AG09309 (cell line): ENCODE data around the gene NKX3-2.

Experiments
- DNase-seq: peaks from one replicate; pipeline ENCODE4 v3.0.0-alpha.2; 2010; ENCODE audit warnings: low read depth
- H3K4me3 ChIP-seq: 2 replicates; pipeline ENCODE4 v1.5.1; 2011; ENCODE audit warnings: mild to moderate bottlenecking, low read depth, low read length, moderate library complexity; ENCODE audit not compliant: control insufficient read depth
- TF ChIP-seq, protein P1 (sequence below): IDR thresholded peaks from 2 replicates; pipeline ENCODE4 v1.5.1; 2011; ENCODE audit warnings: mild to moderate bottlenecking, low read depth, low read length, inconsistent platforms; ENCODE audit not compliant: insufficient read depth, control insufficient read depth; ENCODE audit errors: missing control alignments

Gene NKX3-2

DNA sequence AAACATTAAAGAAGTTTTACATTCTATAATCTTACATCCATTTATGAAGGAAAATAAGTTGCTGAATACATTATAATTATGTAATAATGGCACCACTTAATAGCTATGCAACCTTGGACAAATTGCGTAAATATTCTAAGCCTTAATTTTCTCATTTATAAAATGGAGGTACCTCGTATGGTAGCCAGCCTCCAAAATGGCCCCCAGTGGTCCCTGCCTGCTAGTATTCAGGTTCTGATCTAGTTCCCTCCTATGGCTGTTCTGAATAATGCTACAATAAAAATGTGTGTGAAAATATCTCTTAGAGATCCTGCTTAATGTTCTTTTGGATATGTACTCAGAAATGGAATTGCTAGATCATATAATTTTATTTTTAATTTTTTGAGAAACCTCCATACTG is 11.0 kb upstream of the NKX3-2 start:
- TF ChIP-seq, protein P1, sequence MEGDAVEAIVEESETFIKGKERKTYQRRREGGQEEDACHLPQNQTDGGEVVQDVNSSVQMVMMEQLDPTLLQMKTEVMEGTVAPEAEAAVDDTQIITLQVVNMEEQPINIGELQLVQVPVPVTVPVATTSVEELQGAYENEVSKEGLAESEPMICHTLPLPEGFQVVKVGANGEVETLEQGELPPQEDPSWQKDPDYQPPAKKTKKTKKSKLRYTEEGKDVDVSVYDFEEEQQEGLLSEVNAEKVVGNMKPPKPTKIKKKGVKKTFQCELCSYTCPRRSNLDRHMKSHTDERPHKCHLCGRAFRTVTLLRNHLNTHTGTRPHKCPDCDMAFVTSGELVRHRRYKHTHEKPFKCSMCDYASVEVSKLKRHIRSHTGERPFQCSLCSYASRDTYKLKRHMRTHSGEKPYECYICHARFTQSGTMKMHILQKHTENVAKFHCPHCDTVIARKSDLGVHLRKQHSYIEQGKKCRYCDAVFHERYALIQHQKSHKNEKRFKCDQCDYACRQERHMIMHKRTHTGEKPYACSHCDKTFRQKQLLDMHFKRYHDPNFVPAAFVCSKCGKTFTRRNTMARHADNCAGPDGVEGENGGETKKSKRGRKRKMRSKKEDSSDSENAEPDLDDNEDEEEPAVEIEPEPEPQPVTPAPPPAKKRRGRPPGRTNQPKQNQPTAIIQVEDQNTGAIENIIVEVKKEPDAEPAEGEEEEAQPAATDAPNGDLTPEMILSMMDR, result no peak
- no peak overlapping the region for H3K4me3 ChIP-seq
- DNase-seq, result no peak

DNA sequence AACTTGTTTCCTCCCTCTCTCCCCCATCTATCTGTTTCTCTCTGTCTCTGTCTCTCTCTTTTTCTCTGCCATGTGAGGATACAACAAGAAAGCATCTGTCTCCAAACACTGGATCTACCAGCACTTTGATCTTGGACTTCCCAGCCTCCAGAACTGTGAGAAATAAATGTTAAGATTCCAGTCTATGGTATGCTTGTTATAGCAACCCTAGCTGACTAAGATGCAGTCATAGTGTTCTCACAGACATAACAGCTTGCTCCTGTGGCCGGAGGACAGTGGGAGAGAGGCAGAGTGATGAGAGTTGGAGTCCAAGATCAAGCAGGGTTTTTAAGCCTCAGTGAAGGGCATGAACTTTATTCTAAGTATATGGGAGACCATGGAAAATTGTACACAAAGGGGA is 8.8 kb upstream of the NKX3-2 start:
- no peak overlapping the region for H3K4me3 ChIP-seq
- TF ChIP-seq, protein P1, result no peak
- DNase-seq, result no peak

DNA sequence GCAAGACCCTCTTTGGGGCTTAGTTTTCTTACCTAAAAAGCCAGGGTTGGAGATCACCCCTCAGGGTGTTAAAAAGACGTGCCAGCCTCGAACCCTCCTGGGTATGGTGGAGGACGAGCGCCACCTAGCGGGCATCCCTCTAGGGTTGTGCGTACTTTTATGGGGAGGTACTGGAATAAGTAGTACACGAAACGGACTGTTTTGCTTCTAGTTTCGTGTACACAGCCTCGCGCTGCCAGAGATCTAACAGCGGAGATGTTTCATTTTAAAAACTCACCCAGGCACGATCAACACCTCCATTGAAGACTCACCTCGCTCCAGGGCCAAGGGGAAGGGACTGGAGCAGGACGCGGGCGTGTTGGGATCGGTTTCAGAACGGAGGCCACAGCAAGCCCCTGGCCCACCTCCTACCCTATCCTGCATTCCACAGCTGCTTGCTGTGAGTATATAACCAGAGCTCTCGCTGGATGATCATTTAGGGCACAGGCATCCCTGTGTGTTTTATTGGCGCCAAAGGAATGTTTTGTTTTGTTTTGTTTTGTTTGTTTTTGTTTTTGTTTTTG is 4.8 kb upstream of the NKX3-2 start:
- peak; percentile 29 for DNase-seq
- H3K4me3 ChIP-seq, result peak overlapping the region; percentile 55
- TF ChIP-seq, protein P1, result peak; percentile 91

DNA sequence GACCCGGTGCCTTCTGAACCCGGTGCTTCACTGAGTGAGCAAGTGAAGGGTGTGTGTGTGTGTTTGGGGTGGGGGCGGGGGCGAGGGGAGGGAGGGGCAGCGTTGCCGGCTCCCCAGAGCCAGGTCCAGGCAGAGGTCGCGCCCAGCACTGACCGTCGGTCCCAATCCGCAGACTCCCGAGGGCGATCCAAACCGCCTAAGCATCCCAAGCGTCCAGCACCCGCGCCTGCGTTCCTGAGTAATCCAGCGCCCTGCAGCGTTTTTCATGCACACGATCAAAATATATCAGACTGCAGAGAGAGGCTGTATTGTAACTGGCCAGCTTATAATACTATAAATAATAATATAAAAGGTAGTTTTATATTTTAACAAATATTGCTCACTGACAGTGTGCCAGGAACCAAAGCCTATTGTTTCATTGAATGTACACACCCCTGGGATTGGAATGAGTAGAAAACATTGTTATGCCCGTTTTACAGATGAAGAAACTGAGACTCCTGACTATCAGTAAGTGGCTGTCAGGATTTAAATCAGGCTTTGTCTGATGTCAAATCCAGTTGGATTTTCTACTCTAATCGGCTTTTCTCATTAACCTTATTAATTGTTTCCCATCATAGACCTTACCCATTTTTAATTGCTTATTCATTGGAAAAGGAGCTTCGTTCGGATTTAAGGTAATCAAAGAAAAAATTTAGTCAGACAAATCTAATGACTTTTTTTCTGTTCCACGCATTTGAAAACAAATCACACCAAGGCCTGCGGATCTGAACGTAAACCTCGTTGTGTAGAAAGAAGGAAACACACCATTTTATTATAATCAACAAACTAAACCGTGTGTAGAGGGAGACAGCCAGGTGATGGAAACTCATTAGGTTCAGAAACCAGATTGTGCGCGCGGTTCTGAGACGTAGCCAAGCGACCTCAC is 4.0 kb upstream of the NKX3-2 start:
- DNase-seq, result no peak
- no peak overlapping the region; the same call in 1 of the 2 replicates for H3K4me3 ChIP-seq
- TF ChIP-seq, protein P1, result no peak

DNA sequence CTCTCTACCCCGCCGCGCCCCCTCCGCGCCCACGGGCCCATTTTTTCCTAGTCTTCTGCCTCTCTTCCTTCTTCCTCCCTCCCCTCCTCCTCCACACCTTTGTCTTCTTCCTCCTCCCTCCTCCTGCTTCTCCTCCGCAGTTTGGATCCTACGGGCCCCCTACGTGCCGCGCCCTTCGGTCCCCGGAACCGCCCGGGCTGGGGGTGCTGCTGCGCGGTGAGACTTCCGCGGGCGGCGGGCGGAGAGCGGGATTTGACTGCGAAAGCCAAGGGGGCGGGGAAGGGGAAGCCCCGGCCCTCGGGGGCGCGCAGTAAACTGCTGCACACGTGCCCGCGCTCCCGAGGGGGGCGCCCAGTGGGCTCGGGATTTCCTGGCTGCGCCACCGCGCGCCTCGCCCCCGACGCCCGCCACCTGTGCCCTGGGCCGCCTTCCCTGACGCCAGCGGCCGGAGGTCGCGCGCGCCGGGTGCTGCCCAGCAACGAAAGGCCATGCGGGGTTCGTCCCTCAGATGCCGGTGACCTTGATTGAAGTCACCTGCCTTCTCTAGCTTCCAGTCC is 3.3 kb upstream of the NKX3-2 start:
- TF ChIP-seq, protein P1, result no peak
- H3K4me3 ChIP-seq, result peak overlapping the region; percentile 26
- DNase-seq, result no peak

DNA sequence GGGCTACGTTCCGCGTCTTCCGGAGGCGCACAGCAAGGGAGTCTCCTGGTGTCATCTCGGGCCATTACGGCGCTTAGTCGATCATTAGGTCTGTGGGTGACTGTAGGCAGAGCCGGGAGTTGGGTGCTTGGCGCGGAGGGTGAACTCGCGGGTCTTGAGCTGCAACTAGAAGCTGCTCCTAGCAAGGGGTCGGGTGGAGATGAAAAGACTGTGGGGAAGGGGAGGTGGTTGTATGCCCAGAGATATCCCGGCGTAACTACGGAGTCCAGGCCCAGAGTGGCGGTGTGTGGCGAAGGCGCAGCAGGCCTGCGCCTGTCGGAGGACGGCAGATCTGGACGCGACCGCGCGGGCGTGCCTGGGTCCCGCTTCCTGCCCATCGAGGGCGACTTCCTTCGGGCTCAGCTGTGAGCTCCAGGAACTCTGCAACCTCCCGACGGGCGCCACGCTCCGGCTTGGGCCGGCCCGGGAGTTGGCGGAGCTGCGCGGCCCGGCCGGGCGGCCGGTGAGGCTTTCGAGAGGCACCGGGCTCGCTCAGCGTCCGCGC is 2.7 kb upstream of the NKX3-2 start:
- DNase-seq, result no peak
- H3K4me3 ChIP-seq, result no peak overlapping the region
- TF ChIP-seq, protein P1, result no peak
